H1 (cell line): ENCODE data around the gene DDX55. TPM values are rescaled to one million over a fixed set of nuclear protein-coding genes. Genes with fewer than 3 reads are reported as not detected.
A peak's percentile ranks its signal among the peaks of the same experiment; 100 is the strongest.
"Not testable (repeated sequence)": the region's sequence is repeated elsewhere in the genome, so short reads cannot be mapped to it uniquely, and the experiment has no call there.

Source experiments
- CTCF ChIA-PET: fragments of 300-600 bp; sonication (Branson Sonifier 250); formaldehyde crosslinking; loops from one replicate; lab custom pipeline; 2021; ENCODE audit not compliant: partially characterized antibody; lab: Charles Lee
- POLR2A ChIA-PET: fragments of 300-600 bp; sonication (Branson Sonifier 250); formaldehyde crosslinking; loops from one replicate; lab custom pipeline; 2021; ENCODE audit warnings: inconsistent platforms; ENCODE audit not compliant: partially characterized antibody; lab: Charles Lee
- DNase-seq, 2 experiments: peaks; one replicate each; pipeline versions ENCODE4 v3.0.0 to v3.0.0-alpha.2; 2010 to 2022; ENCODE audit warnings: low spot score in 2 of 2, low read depth in 1 of 2, mixed read lengths in 1 of 2
- FAIRE-seq: peaks from 2 replicates; lab custom pipeline; 2011; peaks lifted over from hg19 to GRCh38; lab: Jason Lieb, UNC
- H2AFZ ChIP-seq: 2 replicates; pipeline ENCODE4 v1.8.1; 2012; ENCODE audit warnings: low read length, inconsistent platforms
- H2AK5ac ChIP-seq: 2 replicates; pipeline ENCODE4 v1.6.1; 2013; ENCODE audit warnings: low read depth, low read length
- H2BK120ac ChIP-seq: replicated peaks from 2 replicates; pipeline ENCODE3; 2013; ENCODE audit warnings: low read depth, low read length, inconsistent platforms
- H2BK12ac ChIP-seq: 2 replicates; pipeline ENCODE4 v1.6.1; 2013; ENCODE audit warnings: low read depth, low read length
- H2BK15ac ChIP-seq: 2 replicates; pipeline ENCODE4 v1.6.1; 2013; ENCODE audit warnings: low read length
- H2BK20ac ChIP-seq: 2 replicates; pipeline ENCODE4 v1.6.1; 2013; ENCODE audit warnings: low read length
- H2BK5ac ChIP-seq: 2 replicates; pipeline ENCODE4 v1.6.1; 2013; ENCODE audit warnings: low read depth, low read length
- H3K14ac ChIP-seq: 2 replicates; pipeline ENCODE4 v1.6.1; 2013; ENCODE audit warnings: inconsistent platforms; ENCODE audit not compliant: insufficient read length
- H3K18ac ChIP-seq: 2 replicates; pipeline ENCODE4 v1.6.1; 2013; ENCODE audit warnings: low read length; ENCODE audit errors: extremely low read depth
- H3K23ac ChIP-seq: 2 replicates; pipeline ENCODE4 v1.6.1; 2013; ENCODE audit warnings: inconsistent platforms; ENCODE audit not compliant: insufficient read length
- H3K23me2 ChIP-seq: 2 replicates; pipeline ENCODE4 v1.6.1; 2013; ENCODE audit warnings: low read depth, low read length
- H3K27ac ChIP-seq: 2 replicates; pipeline ENCODE4 v1.6.1; 2011; ENCODE audit warnings: low read depth, low read length, inconsistent platforms
- H3K27me3 ChIP-seq, 4 experiments: replicated peaks in 1 of 4; 1 replicate in 1 of 4; 2 replicates in 3 of 4; pipeline versions ENCODE4 v1.6.1 to v1.8.1; 2011 to 2013; ENCODE audit warnings: low read length in 3 of 4, mild to moderate bottlenecking in 3 of 4, inconsistent platforms in 2 of 4, mixed read lengths in 2 of 4, moderate library complexity in 1 of 4; ENCODE audit not compliant: control insufficient read depth in 3 of 4, insufficient read depth in 3 of 4; ENCODE audit errors: extremely low read depth in 1 of 4
- H3K36me3 ChIP-seq, 4 experiments: 2 replicates each; pipeline versions ENCODE4 v1.6.1 to v1.8.1; 2011 to 2013; ENCODE audit warnings: mild to moderate bottlenecking in 4 of 4, low read length in 3 of 4, moderate library complexity in 2 of 4, control low read depth in 1 of 4, inconsistent platforms in 1 of 4; ENCODE audit not compliant: insufficient read depth in 4 of 4, control insufficient read depth in 2 of 4
- H3K4ac ChIP-seq: replicated peaks from 2 replicates; pipeline ENCODE3; 2013; ENCODE audit warnings: low read length, low read depth, mixed read lengths, inconsistent platforms; ENCODE audit not compliant: insufficient read length
- H3K4me1 ChIP-seq, 4 experiments: replicated peaks in 1 of 4; 1 replicate in 1 of 4; 2 replicates in 3 of 4; pipeline versions ENCODE4 v1.6.1 to v1.8.1; 2011 to 2013; ENCODE audit warnings: low read length in 3 of 4, inconsistent platforms in 2 of 4, mixed read lengths in 1 of 4; ENCODE audit not compliant: insufficient read depth in 4 of 4, control insufficient read depth in 3 of 4
- H3K4me2 ChIP-seq, 2 experiments: 2 replicates each; pipeline versions ENCODE4 v1.6.1 to v1.8.1; 2011 to 2013; ENCODE audit warnings: low read depth in 2 of 2, low read length in 2 of 2, control low read depth in 1 of 2, inconsistent platforms in 1 of 2, mild to moderate bottlenecking in 1 of 2; ENCODE audit not compliant: insufficient read depth in 1 of 2
- H3K4me3 ChIP-seq, 4 experiments: fragments of 200-600, 300-600 bp in 1 of 4; sonication (generic), shearing (Covaris generic), sonication (Bioruptor Twin) in 1 of 4; 2 replicates each; pipeline versions ENCODE4 v1.5.1 to v1.8.1; 2011 to 2016; ENCODE audit warnings: low read length in 4 of 4, low read depth in 3 of 4, control low read depth in 2 of 4, inconsistent platforms in 2 of 4, mild to moderate bottlenecking in 2 of 4, mixed read lengths in 1 of 4, moderate library complexity in 1 of 4; ENCODE audit not compliant: insufficient read depth in 2 of 4; ENCODE audit errors: extremely low read depth in 1 of 4
- H3K56ac ChIP-seq: replicated peaks from 2 replicates; pipeline ENCODE3; 2013; ENCODE audit warnings: low read depth, mild to moderate bottlenecking, mixed read lengths, low read length, inconsistent platforms; ENCODE audit not compliant: insufficient read length
- H3K79me1 ChIP-seq: 2 replicates; pipeline ENCODE4 v1.6.1; 2013; ENCODE audit warnings: low read depth, low read length, control low read depth
- H3K79me2 ChIP-seq, 2 experiments: 2 replicates each; pipeline versions ENCODE4 v1.6.1 to v1.8.1; 2012 to 2013; ENCODE audit warnings: low read length in 2 of 2, mild to moderate bottlenecking in 2 of 2, inconsistent platforms in 1 of 2; ENCODE audit not compliant: insufficient read depth in 2 of 2, control insufficient read depth in 1 of 2
- H3K9ac ChIP-seq, 4 experiments: replicated peaks in 1 of 4; 1 replicate in 1 of 4; 2 replicates in 3 of 4; pipeline versions ENCODE4 v1.6.1 to v1.8.1; 2011 to 2013; ENCODE audit warnings: low read depth in 3 of 4, low read length in 3 of 4, control low read depth in 2 of 4, mild to moderate bottlenecking in 2 of 4, moderate library complexity in 2 of 4, inconsistent platforms in 1 of 4; ENCODE audit errors: extremely low read depth in 1 of 4
- H3K9me3 ChIP-seq, 2 experiments: 2 replicates each; pipeline versions ENCODE4 v1.6.1 to v1.8.1; 2012 to 2013; ENCODE audit warnings: mild to moderate bottlenecking in 2 of 2, moderate library complexity in 2 of 2, control low read depth in 1 of 2, inconsistent platforms in 1 of 2, low read depth in 1 of 2, low read length in 1 of 2, mixed read lengths in 1 of 2; ENCODE audit not compliant: insufficient read depth in 2 of 2
- H4K20me1 ChIP-seq, 2 experiments: replicated peaks in 1 of 2; 2 replicates each; pipeline versions ENCODE3 to v1.8.1; 2011 to 2013; ENCODE audit warnings: inconsistent platforms in 2 of 2, low read length in 2 of 2, mild to moderate bottlenecking in 1 of 2; ENCODE audit not compliant: insufficient read depth in 2 of 2, control insufficient read depth in 1 of 2
- H4K5ac ChIP-seq: 2 replicates; pipeline ENCODE4 v1.6.1; 2013; ENCODE audit warnings: low read length, low read depth, mixed read lengths, inconsistent platforms; ENCODE audit not compliant: insufficient read length
- H4K8ac ChIP-seq: 2 replicates; pipeline ENCODE4 v1.8.0; 2013; ENCODE audit warnings: mild to moderate bottlenecking, moderate library complexity, low read length, inconsistent platforms; ENCODE audit not compliant: insufficient read depth; ENCODE audit errors: extremely low read depth
- H4K91ac ChIP-seq: replicated peaks from 2 replicates; pipeline ENCODE3; 2013; ENCODE audit warnings: low read length, mixed read lengths, inconsistent platforms; ENCODE audit not compliant: insufficient read length
- WGBS, 2 experiments: shearing (Covaris generic) in 1 of 2; methylation state at CpG; one replicate each; pipeline versions ENCODE4 v1.1.6 to v1.1.7; 2013 to 2015; ENCODE audit warnings: low lambda C conversion rate in 2 of 2, mixed read lengths in 2 of 2, inconsistent platforms in 1 of 2, low coverage in 1 of 2, missing lambda C conversion rate in 1 of 2; ENCODE audit not compliant: insufficient replicate concordance in 2 of 2, insufficient coverage in 1 of 2, insufficient read length in 1 of 2; ENCODE audit errors: extremely low coverage in 1 of 2, missing lambda C conversion rate in 1 of 2; 5-methylcytosine and 5-hydroxymethylcytosine counted together
- polyA plus RNA-seq, 7 experiments: library from polyadenylated mRNA; depleted of rRNA in 3 of 7; stranded (reverse) in 5 of 7; unstranded in 2 of 7; fragments of >200 nt in 5 of 7; fragments of 200-250 nt in 2 of 7; gene quantifications; 1 replicate in 5 of 7; 2 replicates in 1 of 7; 4 replicates in 1 of 7; pipeline versions ENCODE4 v1.2.1 to v1.2.3, GENCODE V29; 2011 to 2013; ENCODE audit warnings: missing spikeins in 2 of 7, mixed read lengths in 2 of 7
- total RNA-seq: library from RNA; stranded (reverse); fragmentation: NEBNext Ultra II Directional; extraction: Animal tissue kit (Norgen Biotek cat#: 25700); gene quantifications from 2 replicates; pipeline ENCODE4 v1.2.1, GENCODE V29; 2021

The DDX55 gene
- total and polyA plus RNA-seq, 2 of the 8 experiments (the other 6 are each of a cell fraction or from before 2014, with no cell fraction given): 25.8 to 37.7 TPM

- H4K20me1 ChIP-seq, H2BK15ac ChIP-seq, H3K14ac ChIP-seq, H2AK5ac ChIP-seq, H3K27me3 ChIP-seq, H3K23ac ChIP-seq, H3K9ac ChIP-seq, H2BK20ac ChIP-seq, H3K18ac ChIP-seq, H4K5ac ChIP-seq, H4K8ac ChIP-seq, H3K56ac ChIP-seq, H4K91ac ChIP-seq, H3K79me1 ChIP-seq, H2AFZ ChIP-seq, FAIRE-seq, H2BK120ac ChIP-seq, DNase-seq, H3K4me3 ChIP-seq, H3K4ac ChIP-seq, H3K9me3 ChIP-seq, H2BK12ac ChIP-seq, H2BK5ac ChIP-seq, H3K27ac ChIP-seq, H3K4me1 ChIP-seq: not testable (repeated sequence)
- peaks cover 11% of the 10 kb centered on the region for H3K23me2 ChIP-seq
- H3K4me2 ChIP-seq: peak overlapping the region in 1 of 2 experiments; percentile 89; a peak in 1 of 4 replicates
- H3K36me3 ChIP-seq: peaks cover 21 to 40% (median 31%) of the 10 kb centered on the region in 4 experiments
- H3K79me2 ChIP-seq: peaks cover 25 to 50% of the 10 kb centered on the region in 2 experiments
- ChIA-PET CTCF (interaction anchor here (1.2 to 2.4 kb wide), 2 partner anchors 15 to 18 kb away, joined by 4 to 17 read pairs; no protein-coding TSS in a partner anchor), POLR2A (interaction anchor here (1.1 to 3.5 kb wide), 4 partner anchors 15 to 238 kb away, joined by 3 to 25 read pairs (median 7); partner anchors contain the start of gene SBNO1)
- 94% methylated on average over 11 of the region's 11 CpGs; no CpG with 5 or more reads in 1 of the 2 experiments for WGBS, 2 experiments
Measured at GRCh38 chr12:123603495-123603894, 1.6 kb downstream of the DDX55 start.
